TTC549 (cell line): ENCODE measurements around the gene TTF1.

Experiments
- FAIRE-seq: peaks from 2 replicates; lab custom pipeline; 2012; peaks lifted over from hg19 to GRCh38; lab: Jason Lieb, UNC

Gene TTF1

DNA sequence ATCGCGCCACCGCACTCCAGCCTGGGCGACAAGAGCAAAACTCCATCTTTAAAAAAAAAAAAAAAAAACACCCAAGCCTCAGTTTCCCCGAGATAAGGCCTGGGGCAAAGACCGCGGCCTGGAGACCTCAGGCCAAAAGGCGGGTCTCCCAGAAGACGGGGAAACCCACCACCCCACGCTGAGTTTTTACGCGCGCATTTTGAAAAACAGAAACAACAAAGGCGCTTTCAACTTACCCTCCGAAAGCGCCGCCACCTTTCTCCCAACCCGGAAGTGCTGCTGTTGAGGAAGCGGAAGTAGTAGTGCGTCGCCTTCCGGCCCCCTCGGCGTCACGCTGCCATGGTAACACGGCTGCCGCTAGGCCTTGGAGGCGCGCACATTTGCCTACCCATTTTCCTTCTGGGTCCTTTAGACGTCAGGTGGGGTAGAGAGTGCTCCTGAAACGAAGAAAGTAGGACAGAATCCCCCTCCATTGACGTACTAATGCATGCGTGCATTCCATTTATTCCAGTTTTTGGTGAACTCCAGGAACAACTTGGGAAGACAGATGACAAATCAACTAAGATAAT is at the start of gene TTF1:
Gene TTF1, minus strand, starts transcription at position 287 of the 569 bp plus-strand sequence. CDS start 4,019 bp downstream, outside the sequence.
- no peak for FAIRE-seq

DNA sequence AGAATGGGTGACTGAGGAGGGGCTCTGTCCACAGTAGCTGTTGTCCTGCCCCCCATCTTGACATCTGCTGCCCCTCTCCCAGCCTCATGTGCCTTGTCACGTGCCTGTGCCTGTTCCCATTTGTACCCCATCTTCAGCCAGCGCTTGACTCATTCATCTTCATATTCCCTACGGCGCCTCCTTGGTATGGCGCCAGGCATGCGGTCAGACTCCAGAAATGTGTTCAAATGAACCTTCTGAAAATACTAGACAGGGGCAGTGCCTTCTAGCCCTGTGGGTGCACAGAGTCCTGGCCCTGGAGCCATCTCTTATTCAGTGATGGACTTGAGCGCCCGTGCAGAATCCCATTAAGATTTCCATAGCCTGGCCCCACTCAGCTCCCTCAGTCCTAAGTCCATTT is 49.6 kb upstream of the TTF1 start:
- FAIRE-seq, result no peak

DNA sequence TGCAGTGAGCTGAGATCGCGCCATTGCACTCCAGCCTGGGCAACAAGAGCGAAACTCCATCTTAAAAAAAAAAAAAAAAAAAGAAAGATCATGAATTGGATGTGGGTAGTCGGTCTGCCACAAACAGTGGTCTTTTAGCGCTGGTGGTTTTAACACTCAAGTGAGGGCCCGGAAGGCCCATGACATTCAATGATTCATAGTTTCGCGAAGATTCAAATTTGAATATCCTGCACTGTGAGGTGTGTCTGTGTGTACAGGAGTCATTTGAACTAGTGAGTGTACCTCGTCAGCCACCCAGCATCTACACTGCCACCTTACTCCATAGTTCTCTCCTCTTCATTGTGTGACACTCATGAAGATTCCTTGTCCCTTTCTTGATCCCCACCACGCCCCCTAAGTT is 44.6 kb upstream of the TTF1 start:
- FAIRE-seq, result no peak

GRCh38 chr9:132447902-132448301 is 41.3 kb upstream of the TTF1 start:
- no peak for FAIRE-seq

DNA sequence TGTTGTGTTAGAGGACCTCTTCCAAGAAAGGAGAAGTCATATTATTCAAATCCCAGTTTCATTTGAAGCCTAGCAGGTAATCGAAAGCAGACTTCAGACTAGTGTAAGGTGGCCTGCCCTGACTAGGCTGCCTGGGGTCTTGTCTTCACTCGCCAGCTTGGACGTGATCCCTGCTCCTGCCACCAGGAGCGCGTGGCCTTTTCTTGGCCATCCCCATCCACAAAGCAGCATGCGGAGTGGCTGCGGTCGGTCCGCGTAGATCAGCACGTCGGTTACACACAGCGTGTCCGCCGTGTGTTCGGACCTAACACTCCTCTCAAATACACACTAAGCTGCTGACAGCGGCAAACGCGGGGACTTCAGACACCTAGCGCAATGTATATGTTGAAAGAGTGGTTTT is 40.7 kb upstream of the TTF1 start:
- FAIRE-seq, result no peak

- no peak for FAIRE-seq
Measured at GRCh38 chr9:132446887-132447286, 40.2 kb upstream of the TTF1 start.

GRCh38 chr9:132443951-132444607 is 37.4 kb upstream of the TTF1 start:
- no peak for FAIRE-seq

DNA sequence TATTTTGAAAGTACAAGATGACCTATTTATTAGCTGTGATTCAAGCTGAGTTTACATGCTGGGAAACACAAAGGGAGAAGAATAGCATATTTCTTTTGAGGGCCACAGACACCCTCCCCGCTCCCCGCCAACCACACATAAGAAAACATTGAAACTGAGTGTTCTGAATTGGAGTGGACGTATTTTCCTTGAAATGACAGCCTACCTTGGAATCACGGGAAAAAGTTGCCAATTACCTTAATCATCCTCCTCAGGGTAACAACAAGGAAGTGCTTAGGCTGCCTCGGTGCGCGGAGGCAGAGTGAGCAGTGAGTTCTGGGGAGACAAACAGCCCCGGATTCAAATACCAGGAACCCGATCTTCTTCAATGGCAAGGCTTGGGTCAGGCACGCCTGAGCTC is 34.8 kb upstream of the TTF1 start:
- no peak for FAIRE-seq

- FAIRE-seq, result no peak
Measured at GRCh38 chr9:132440735-132441134, 34.1 kb upstream of the TTF1 start.

GRCh38 chr9:132439153-132439552 is 32.5 kb upstream of the TTF1 start:
- no peak for FAIRE-seq

- FAIRE-seq, result no peak
Measured at GRCh38 chr9:132434881-132435280, 28.2 kb upstream of the TTF1 start.

GRCh38 chr9:132430998-132431397 is 24.4 kb upstream of the TTF1 start:
- no peak for FAIRE-seq

DNA sequence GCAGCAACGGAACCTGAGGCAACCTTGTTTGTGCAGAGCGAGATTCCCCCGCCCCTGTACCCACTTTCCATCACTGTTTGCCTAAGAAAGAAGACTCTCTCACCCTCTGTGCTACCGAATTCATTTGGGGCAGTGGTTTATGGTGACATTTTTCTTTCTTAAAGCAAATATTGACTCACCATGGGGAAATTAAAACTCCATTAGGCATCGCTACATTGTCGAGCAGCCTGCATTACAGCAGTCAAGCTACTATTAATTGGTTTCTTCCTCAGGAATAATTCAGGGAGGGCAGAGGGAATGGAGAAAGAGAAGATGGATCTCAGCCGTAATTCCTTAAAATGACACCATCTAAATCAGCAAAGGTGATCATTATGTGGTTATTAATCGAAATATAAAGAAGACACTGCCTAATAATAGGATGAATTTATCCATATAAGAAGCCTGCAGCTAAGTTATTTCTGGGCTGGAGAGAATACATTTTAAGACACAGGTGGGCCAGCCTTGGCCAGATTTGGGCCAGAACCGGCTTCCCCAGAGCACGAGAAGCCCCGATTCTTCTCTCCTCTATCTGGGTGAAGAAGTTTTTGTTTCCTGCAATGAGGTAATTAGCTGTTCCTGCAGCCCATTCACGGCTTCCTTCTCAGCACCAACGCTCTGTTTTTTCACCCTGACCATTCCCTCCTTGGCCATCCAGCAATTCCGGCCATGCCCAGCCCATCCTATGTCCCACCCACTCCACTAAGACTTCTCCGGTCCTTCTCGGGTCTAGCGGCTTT is 20.2 kb upstream of the TTF1 start:
- FAIRE-seq, result no peak

GRCh38 chr9:132425675-132426062 is 19.0 kb upstream of the TTF1 start:
- no peak for FAIRE-seq

GRCh38 chr9:132424857-132425674 is 18.4 kb upstream of the TTF1 start:
- FAIRE-seq, result no peak

DNA sequence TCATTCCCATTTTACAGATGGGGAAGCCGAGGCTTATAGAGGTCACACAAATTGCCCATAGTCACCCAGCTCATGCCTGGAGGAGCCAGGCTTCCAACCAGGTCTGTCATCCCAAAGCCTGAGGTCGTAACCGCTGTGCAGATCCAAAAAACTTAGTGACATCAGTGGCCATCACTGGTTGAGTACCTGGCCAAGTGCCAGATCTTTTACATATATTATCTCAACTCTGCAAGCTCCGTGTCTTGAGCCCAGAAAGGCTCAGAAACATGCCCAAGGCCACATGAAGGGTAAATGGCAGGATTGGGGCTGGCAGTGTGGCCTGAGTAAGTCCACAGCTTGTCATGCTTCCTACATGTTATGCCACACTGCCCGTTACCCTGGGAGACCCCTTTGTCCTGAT is 16.9 kb upstream of the TTF1 start:
- no peak for FAIRE-seq

GRCh38 chr9:132422574-132422973 is 15.9 kb upstream of the TTF1 start:
- FAIRE-seq, result no peak

GRCh38 chr9:132418726-132419363 is 12.2 kb upstream of the TTF1 start:
- FAIRE-seq, result no peak

- no peak for FAIRE-seq
Measured at GRCh38 chr9:132415181-132415580, 8.5 kb upstream of the TTF1 start.

GRCh38 chr9:132414731-132415130 is 8.1 kb upstream of the TTF1 start:
- FAIRE-seq, result no peak

GRCh38 chr9:132413926-132414325 is 7.3 kb upstream of the TTF1 start:
- FAIRE-seq, result no peak

DNA sequence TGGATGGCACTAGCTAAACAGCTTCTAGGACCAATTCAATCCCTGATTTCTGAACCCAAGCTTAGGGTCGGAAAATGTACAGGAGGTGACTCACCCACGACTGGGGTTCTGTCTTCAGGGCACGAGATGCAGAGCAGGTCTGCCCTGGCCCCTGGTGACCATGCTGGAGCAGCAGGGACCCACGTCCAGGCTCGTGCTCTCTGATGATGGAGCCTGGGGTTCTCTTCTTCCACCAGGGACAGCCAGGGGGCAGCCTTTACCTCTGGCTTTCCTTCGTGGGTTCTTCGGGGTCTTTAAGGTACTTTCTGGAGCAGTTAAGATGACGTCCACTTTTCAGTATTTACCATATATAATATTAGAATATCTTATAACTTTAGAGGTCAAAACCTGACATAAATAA is 5.4 kb upstream of the TTF1 start:
- no peak for FAIRE-seq
